Measurements from ENCODE around the gene NTNG2.

Gene NTNG2

GRCh38 chr9:132243156-132244074 lies 81.6 kb downstream of the NTNG2 start:
- peaks cover 32% of the 10 kb centered on the region for H3K4me1 ChIP-seq (ENCODE audit: control insufficient read depth, insufficient read depth, low read length)
- no peak overlapping the region for H3K9ac ChIP-seq (ENCODE audit: low read length)
- no peaks in the 10 kb centered on the region for H3K9me3 ChIP-seq (ENCODE audit: control insufficient read depth, insufficient read depth, low read depth, low read length)
- H3K36me3 ChIP-seq (ENCODE audit: control insufficient read depth, insufficient read depth, low read length), result no peaks in the 10 kb centered on the region
- peaks cover 56% of the 10 kb centered on the region for H3K27me3 ChIP-seq (ENCODE audit: control insufficient read depth, insufficient read depth, low read length)
- peak overlapping the region; percentile 67; the same call in 1 of the 2 replicates for H3K4me3 ChIP-seq (ENCODE audit: low read depth, low read length)
- no peak overlapping the region for H3K27ac ChIP-seq (ENCODE audit: low read depth, low read length)

- Histone ChIP-seq H3K9me3 (ENCODE audit: control insufficient read depth, insufficient read depth, low read depth, low read length) (no peaks in the 10 kb centered on the region), H3K9ac (ENCODE audit: low read length) (no peak overlapping the region), H3K27me3 (ENCODE audit: control insufficient read depth, insufficient read depth, low read length) (peaks cover 42% of the 10 kb centered on the region), H3K36me3 (ENCODE audit: control insufficient read depth, insufficient read depth, low read length) (no peaks in the 10 kb centered on the region), H3K4me3 (ENCODE audit: low read depth, low read length) (no peak overlapping the region), H3K4me1 (ENCODE audit: control insufficient read depth, insufficient read depth, low read length) (peaks cover 32% of the 10 kb centered on the region), H3K27ac (ENCODE audit: low read depth, low read length) (no peak overlapping the region)
These were observed 83.0 kb downstream of the NTNG2 start for GRCh38 chr9:132244582-132245455.

- H3K9ac ChIP-seq (ENCODE audit: low read length), result no peak overlapping the region
- no peaks in the 10 kb centered on the region for H3K36me3 ChIP-seq (ENCODE audit: control insufficient read depth, insufficient read depth, low read length)
- H3K4me3 ChIP-seq (ENCODE audit: low read depth, low read length), result no peak overlapping the region
- no peaks in the 10 kb centered on the region; the same call in 1 of the 2 replicates for H3K9me3 ChIP-seq (ENCODE audit: control insufficient read depth, insufficient read depth, low read depth, low read length)
- H3K27me3 ChIP-seq (ENCODE audit: control insufficient read depth, insufficient read depth, low read length), result peaks cover 35% of the 10 kb centered on the region
- peaks cover 25% of the 10 kb centered on the region for H3K4me1 ChIP-seq (ENCODE audit: control insufficient read depth, insufficient read depth, low read length)
- H3K27ac ChIP-seq (ENCODE audit: low read depth, low read length), result no peak overlapping the region
These were observed 83.6 kb downstream of the NTNG2 start for GRCh38 chr9:132245465-132245864.

GRCh38 chr9:132247942-132248341 lies 86.1 kb downstream of the NTNG2 start:
- peaks cover 17% of the 10 kb centered on the region for H3K9me3 ChIP-seq (ENCODE audit: control insufficient read depth, insufficient read depth, low read depth, low read length)
- peaks cover 16% of the 10 kb centered on the region for H3K27me3 ChIP-seq (ENCODE audit: control insufficient read depth, insufficient read depth, low read length)
- H3K9ac ChIP-seq (ENCODE audit: low read length), result no peak overlapping the region
- H3K27ac ChIP-seq (ENCODE audit: low read depth, low read length), result no peak overlapping the region
- H3K36me3 ChIP-seq (ENCODE audit: control insufficient read depth, insufficient read depth, low read length), result no peaks in the 10 kb centered on the region
- no peak overlapping the region for H3K4me3 ChIP-seq (ENCODE audit: low read depth, low read length)
- H3K4me1 ChIP-seq (ENCODE audit: control insufficient read depth, insufficient read depth, low read length), result peaks cover 17% of the 10 kb centered on the region

- Histone ChIP-seq H3K4me1 (ENCODE audit: control insufficient read depth, insufficient read depth, low read length) (peaks cover 8% of the 10 kb centered on the region; the same call in 1 of the 2 replicates), H3K27me3 (ENCODE audit: control insufficient read depth, insufficient read depth, low read length) (peaks cover 5% of the 10 kb centered on the region; the same call in 1 of the 2 replicates), H3K9ac (ENCODE audit: low read length) (no peak overlapping the region), H3K27ac (ENCODE audit: low read depth, low read length) (no peak overlapping the region), H3K4me3 (ENCODE audit: low read depth, low read length) (no peak overlapping the region), H3K9me3 (ENCODE audit: control insufficient read depth, insufficient read depth, low read depth, low read length) (peaks cover 17% of the 10 kb centered on the region), H3K36me3 (ENCODE audit: control insufficient read depth, insufficient read depth, low read length) (no peaks in the 10 kb centered on the region)
These were observed 87.3 kb downstream of the NTNG2 start for GRCh38 chr9:132249123-132249522.

GRCh38 chr9:132249690-132250089 lies 87.8 kb downstream of the NTNG2 start:
- H3K4me1 ChIP-seq (ENCODE audit: control insufficient read depth, insufficient read depth, low read length), result peaks cover 8% of the 10 kb centered on the region; the same call in 1 of the 2 replicates

GRCh38 chr9:132250324-132251262 lies 88.7 kb downstream of the NTNG2 start:
- Histone ChIP-seq H3K36me3 (ENCODE audit: control insufficient read depth, insufficient read depth, low read length) (no peaks in the 10 kb centered on the region), H3K4me3 (ENCODE audit: low read depth, low read length) (no peak overlapping the region), H3K9ac (ENCODE audit: low read length) (no peak overlapping the region), H3K4me1 (ENCODE audit: control insufficient read depth, insufficient read depth, low read length) (0 out of 2 replicates have a peak, but pooled peaks cover 3% of the 10 kb centered on the region), H3K27me3 (ENCODE audit: control insufficient read depth, insufficient read depth, low read length) (no peaks in the 10 kb centered on the region), H3K9me3 (ENCODE audit: control insufficient read depth, insufficient read depth, low read depth, low read length) (peaks cover 17% of the 10 kb centered on the region), H3K27ac (ENCODE audit: low read depth, low read length) (no peak overlapping the region)

More at GRCh38 chr9:132249690-132250089, 87.8 kb downstream of the NTNG2 start:
- Histone ChIP-seq H3K9me3 (ENCODE audit: control insufficient read depth, insufficient read depth, low read depth, low read length) (peaks cover 17% of the 10 kb centered on the region), H3K36me3 (ENCODE audit: control insufficient read depth, insufficient read depth, low read length) (no peaks in the 10 kb centered on the region), H3K27me3 (ENCODE audit: control insufficient read depth, insufficient read depth, low read length) (no peaks in the 10 kb centered on the region), H3K9ac (ENCODE audit: low read length) (no peak overlapping the region), H3K4me3 (ENCODE audit: low read depth, low read length) (no peak overlapping the region), H3K27ac (ENCODE audit: low read depth, low read length) (no peak overlapping the region)

GRCh38 chr9:132260846-132261245 lies 99.0 kb downstream of the NTNG2 start:
- Histone ChIP-seq H3K4me3 (ENCODE audit: low read depth, low read length) (no peak overlapping the region), H3K9ac (ENCODE audit: low read length) (no peak overlapping the region), H3K27ac (ENCODE audit: low read depth, low read length) (no peak overlapping the region), H3K4me1 (ENCODE audit: control insufficient read depth, insufficient read depth, low read length) (no peaks in the 10 kb centered on the region), H3K9me3 (ENCODE audit: control insufficient read depth, insufficient read depth, low read depth, low read length) (no peaks in the 10 kb centered on the region), H3K36me3 (ENCODE audit: control insufficient read depth, insufficient read depth, low read length) (peaks cover 34% of the 10 kb centered on the region), H3K27me3 (ENCODE audit: control insufficient read depth, insufficient read depth, low read length) (no peaks in the 10 kb centered on the region)

- Histone ChIP-seq H3K27me3 (ENCODE audit: control insufficient read depth, insufficient read depth, low read length) (no peaks in the 10 kb centered on the region), H3K9ac (ENCODE audit: low read length) (no peak overlapping the region), H3K4me3 (ENCODE audit: low read depth, low read length) (no peak overlapping the region), H3K9me3 (ENCODE audit: control insufficient read depth, insufficient read depth, low read depth, low read length) (no peaks in the 10 kb centered on the region), H3K4me1 (ENCODE audit: control insufficient read depth, insufficient read depth, low read length) (peaks cover 2% of the 10 kb centered on the region; the same call in 1 of the 2 replicates), H3K27ac (ENCODE audit: low read depth, low read length) (no peak overlapping the region), H3K36me3 (ENCODE audit: control insufficient read depth, insufficient read depth, low read length) (peaks cover 79% of the 10 kb centered on the region)
These were observed 104.2 kb downstream of the NTNG2 start for GRCh38 chr9:132266017-132266416.

GRCh38 chr9:132267660-132268059 lies 105.8 kb downstream of the NTNG2 start:
- H3K9me3 ChIP-seq (ENCODE audit: control insufficient read depth, insufficient read depth, low read depth, low read length), result no peaks in the 10 kb centered on the region
- H3K27ac ChIP-seq (ENCODE audit: low read depth, low read length), result no peak overlapping the region
- peaks cover 83% of the 10 kb centered on the region for H3K36me3 ChIP-seq (ENCODE audit: control insufficient read depth, insufficient read depth, low read length)
- H3K4me1 ChIP-seq (ENCODE audit: control insufficient read depth, insufficient read depth, low read length), result peaks cover 2% of the 10 kb centered on the region; the same call in 1 of the 2 replicates
- no peaks in the 10 kb centered on the region for H3K27me3 ChIP-seq (ENCODE audit: control insufficient read depth, insufficient read depth, low read length)
- H3K9ac ChIP-seq (ENCODE audit: low read length), result no peak overlapping the region
- H3K4me3 ChIP-seq (ENCODE audit: low read depth, low read length), result no peak overlapping the region

Data from HUES6 (cell line).